ENCODE data around the gene ESYT2.

ESYT2 gene

GRCh38 chr7:158811461-158811860, 17.8 kb downstream of the ESYT2 start:
- POLR2A ChIA-PET: interaction anchor here (0.7 kb wide), 1 partner anchor 70 kb away, joined by 3 read pairs; no protein-coding TSS in a partner anchor
- TF ChIP-seq CTCF (IDR thresholded peaks at IDR 0.05; ENCODE audit: insufficient read depth, low read length, missing control alignments): no peak
- CTCF ChIA-PET: interaction anchor here (0.6 to 1.4 kb wide), 4 partner anchors 8 to 166 kb away, joined by 3 read pairs; no protein-coding TSS in a partner anchor
- DNase-seq (ENCODE audit: low read depth, low spot score): no peak
- H3K4me3 ChIP-seq (ENCODE audit: low read depth, low read length): no peak overlapping the region

GRCh38 chr7:158810846-158811245, 18.5 kb downstream of the ESYT2 start:
- ChIA-PET POLR2A (no interaction called here), CTCF (no interaction called here)
- DNase-seq (ENCODE audit: low read depth, low spot score): no peak
- H3K4me3 ChIP-seq (ENCODE audit: low read depth, low read length): no peak overlapping the region
- TF ChIP-seq CTCF (IDR thresholded peaks at IDR 0.05; ENCODE audit: insufficient read depth, low read length, missing control alignments): no peak

- no peak for DNase-seq (ENCODE audit: low read depth, low spot score)
- ChIA-PET CTCF (no interaction called here), POLR2A (no interaction called here)
- no peak for TF ChIP-seq CTCF (IDR thresholded peaks at IDR 0.05; ENCODE audit: insufficient read depth, low read length, missing control alignments)
- no peak overlapping the region for H3K4me3 ChIP-seq (ENCODE audit: low read depth, low read length)
These were observed 19.7 kb downstream of the ESYT2 start for GRCh38 chr7:158809596-158809995.

- POLR2A ChIA-PET: no interaction called here
- no peak for TF ChIP-seq CTCF (IDR thresholded peaks at IDR 0.05; ENCODE audit: insufficient read depth, low read length, missing control alignments)
- DNase-seq (ENCODE audit: low read depth, low spot score): no peak
- CTCF ChIA-PET: no interaction called here
- no peak overlapping the region for H3K4me3 ChIP-seq (ENCODE audit: low read depth, low read length)
These were observed 21.2 kb downstream of the ESYT2 start for GRCh38 chr7:158808126-158808525.

- ChIA-PET POLR2A (no interaction called here), CTCF (interaction anchor here (1.4 to 2.0 kb wide), 2 partner anchors 10 to 19 kb away, joined by 3 to 9 read pairs; no protein-coding TSS in a partner anchor)
These were observed 23.4 kb downstream of the ESYT2 start for GRCh38 chr7:158805937-158806336.

GRCh38 chr7:158805414-158805813, 23.9 kb downstream of the ESYT2 start:
- CTCF ChIA-PET: interaction anchor here (1.4 kb wide), 1 partner anchor 19 kb away, joined by 3 read pairs; no protein-coding TSS in a partner anchor
- no peak for TF ChIP-seq CTCF (IDR thresholded peaks at IDR 0.05; ENCODE audit: insufficient read depth, low read length, missing control alignments)
- POLR2A ChIA-PET: no interaction called here
- no peak overlapping the region for H3K4me3 ChIP-seq (ENCODE audit: low read depth, low read length)
- DNase-seq (ENCODE audit: low read depth, low spot score): no peak

More at GRCh38 chr7:158805937-158806336, 23.4 kb downstream of the ESYT2 start:
- no peak overlapping the region for H3K4me3 ChIP-seq (ENCODE audit: low read depth, low read length)
- DNase-seq (ENCODE audit: low read depth, low spot score): no peak
- no peak for TF ChIP-seq CTCF (IDR thresholded peaks at IDR 0.05; ENCODE audit: insufficient read depth, low read length, missing control alignments)
